Uterus (tissue), 2 donors: ENCODE results near the gene MYOG.

Experiments used
- CTCF ChIP-seq, 4 experiments: fragments of 200-600 bp in 2 of 4; fragments of 450-650 bp in 2 of 4; sonication (generic) in 2 of 4; IDR thresholded peaks; one replicate each; pipeline ENCODE4 v1.5.1; 2016 to 2019; ENCODE audit warnings: antibody characterized with exemption in 4 of 4, mild to moderate bottlenecking in 2 of 4, moderate library complexity in 1 of 4
- POLR2A ChIP-seq, 2 donors: fragments of 450-650 bp; IDR thresholded peaks; one replicate each; pipeline ENCODE4 v1.6.1; 2016; ENCODE audit warnings: antibody characterized with exemption in 2 of 2, mild to moderate bottlenecking in 1 of 2, moderate library complexity in 1 of 2

DNA sequence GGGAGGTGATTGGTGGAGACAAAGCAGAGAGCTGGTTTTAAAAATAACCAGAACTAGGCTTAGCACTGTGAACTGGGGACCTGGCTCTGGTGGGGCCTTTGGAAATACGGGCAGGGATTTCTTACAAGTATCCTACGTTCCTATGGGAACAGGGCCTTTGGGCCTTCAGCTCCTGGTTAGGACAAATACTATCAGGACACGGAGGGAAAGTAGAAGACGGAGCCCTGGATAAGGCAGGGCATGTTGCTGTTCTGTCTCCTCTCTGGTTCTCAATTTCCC, 5.3 kb upstream of the MYOG start:
- TF ChIP-seq CTCF (IDR thresholded peaks at IDR 0.05): no peak
- no peak for TF ChIP-seq POLR2A (IDR thresholded peaks at IDR 0.05)
